DOHH2 (cell line): ENCODE results near the gene MED12L.

Experiments used
- H3F3A ChIP-seq: fragments of 200-600 bp; sonication (generic), shearing (Covaris generic); 2 replicates; pipeline ENCODE4 v1.6.0; 2016; ENCODE audit warnings: antibody characterized with exemption, mild to moderate bottlenecking; ENCODE audit not compliant: control insufficient read depth, insufficient read depth
- H3K27ac ChIP-seq: fragments of 200-600 bp; sonication (generic); 2 replicates; pipeline ENCODE4 v1.5.1; 2014; ENCODE audit warnings: low read depth, mild to moderate bottlenecking, low read length, moderate library complexity
- H3K27me3 ChIP-seq: fragments of 200-600 bp; sonication (generic); 2 replicates; pipeline ENCODE4 v1.6.1; 2014; ENCODE audit warnings: mild to moderate bottlenecking, low read length, mixed read lengths; ENCODE audit not compliant: control insufficient read depth
- H3K36me3 ChIP-seq: fragments of 200-600 bp; sonication (generic); 2 replicates; pipeline ENCODE4 v1.6.1; 2014; ENCODE audit warnings: mild to moderate bottlenecking, low read length, moderate library complexity, mixed read lengths; ENCODE audit not compliant: control insufficient read depth
- H3K4me1 ChIP-seq: fragments of 200-600 bp; sonication (generic); 2 replicates; pipeline ENCODE4 v1.6.1; 2014; ENCODE audit warnings: mild to moderate bottlenecking, low read length, mixed read lengths; ENCODE audit not compliant: control insufficient read depth
- H3K4me2 ChIP-seq: fragments of 200-600 bp; sonication (generic); 2 replicates; pipeline ENCODE4 v1.6.0; 2014; ENCODE audit warnings: mild to moderate bottlenecking, low read length, moderate library complexity
- H3K4me3 ChIP-seq: fragments of 200-600 bp; sonication (generic); 2 replicates; pipeline ENCODE4 v1.5.1; 2014; ENCODE audit warnings: mild to moderate bottlenecking, low read length, mixed read lengths
- H3K79me2 ChIP-seq: fragments of 200-600 bp; sonication (generic); 2 replicates; pipeline ENCODE4 v1.6.1; 2014; ENCODE audit warnings: mild to moderate bottlenecking, low read length, mixed read lengths; ENCODE audit not compliant: control insufficient read depth
- H3K9me2 ChIP-seq: fragments of 200-600 bp; sonication (generic); replicated peaks from 2 replicates; pipeline ENCODE4 v1.6.1; 2014; ENCODE audit warnings: mild to moderate bottlenecking, low read length, mixed read lengths; ENCODE audit not compliant: control insufficient read depth
- H3K9me3 ChIP-seq: fragments of 200-600 bp; sonication (generic); 2 replicates; pipeline ENCODE4 v1.6.1; 2014; ENCODE audit warnings: antibody characterized with exemption, low read length, mixed read lengths; ENCODE audit not compliant: control insufficient read depth, insufficient read depth
- H4K20me1 ChIP-seq: fragments of 200-600 bp; sonication (generic); 2 replicates; pipeline ENCODE4 v1.6.0; 2014; ENCODE audit warnings: low read depth, mild to moderate bottlenecking, antibody characterized with exemption, low read length, moderate library complexity; ENCODE audit not compliant: control insufficient read depth, insufficient read depth
- EZH2phosphoT487 ChIP-seq: fragments of 200-600 bp; sonication (generic); IDR thresholded peaks from 2 replicates; pipeline ENCODE4 v1.6.1; 2017; ENCODE audit warnings: borderline replicate concordance, mild to moderate bottlenecking, antibody characterized with exemption, low read length, moderate library complexity, mixed read lengths
- TF ChIP-seq, protein P1 (sequence below): fragments of 200-600 bp; sonication (generic); IDR thresholded peaks from one replicate; pipeline ENCODE4 v1.5.1; 2014; ENCODE audit warnings: antibody characterized with exemption, mild to moderate bottlenecking, low read depth, low read length; ENCODE audit not compliant: poor library complexity, severe bottlenecking

The MED12L gene

DNA sequence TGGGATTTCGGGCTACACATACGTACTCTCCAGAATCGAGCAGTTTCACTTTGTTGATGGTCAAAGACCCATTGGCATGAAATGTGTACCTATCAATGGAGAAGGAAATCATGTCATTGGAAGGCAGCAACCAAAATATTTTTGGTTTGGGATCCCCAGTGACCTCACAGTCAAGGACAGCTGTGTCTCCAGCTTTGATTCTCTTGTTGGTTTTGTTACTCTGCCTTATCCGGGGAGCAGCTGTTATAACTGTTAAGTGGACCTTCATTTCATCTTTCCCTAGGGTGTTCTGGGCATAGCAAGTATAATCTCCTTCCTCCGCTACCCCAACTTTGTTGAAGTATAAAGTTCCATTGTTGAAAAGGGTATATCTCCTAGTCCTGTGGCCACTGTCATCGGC is 352.4 kb downstream of the MED12L start:
- no peak overlapping the region for H3K4me2 ChIP-seq
- no peaks in the 10 kb centered on the region for H3K9me3 ChIP-seq
- H4K20me1 ChIP-seq = no peaks in the 10 kb centered on the region
- no peaks in the 10 kb centered on the region for H3F3A ChIP-seq
- peaks cover 4% of the 10 kb centered on the region; the same call in 1 of the 2 replicates for H3K36me3 ChIP-seq
- no peak overlapping the region for H3K4me3 ChIP-seq
- H3K27ac ChIP-seq = no peak overlapping the region
- H3K9me2 ChIP-seq = no peaks in the 10 kb centered on the region
- H3K27me3 ChIP-seq = no peaks in the 10 kb centered on the region
- no peaks in the 10 kb centered on the region for H3K79me2 ChIP-seq
- peaks cover 37% of the 10 kb centered on the region for H3K4me1 ChIP-seq
- TF ChIP-seq, protein P1, sequence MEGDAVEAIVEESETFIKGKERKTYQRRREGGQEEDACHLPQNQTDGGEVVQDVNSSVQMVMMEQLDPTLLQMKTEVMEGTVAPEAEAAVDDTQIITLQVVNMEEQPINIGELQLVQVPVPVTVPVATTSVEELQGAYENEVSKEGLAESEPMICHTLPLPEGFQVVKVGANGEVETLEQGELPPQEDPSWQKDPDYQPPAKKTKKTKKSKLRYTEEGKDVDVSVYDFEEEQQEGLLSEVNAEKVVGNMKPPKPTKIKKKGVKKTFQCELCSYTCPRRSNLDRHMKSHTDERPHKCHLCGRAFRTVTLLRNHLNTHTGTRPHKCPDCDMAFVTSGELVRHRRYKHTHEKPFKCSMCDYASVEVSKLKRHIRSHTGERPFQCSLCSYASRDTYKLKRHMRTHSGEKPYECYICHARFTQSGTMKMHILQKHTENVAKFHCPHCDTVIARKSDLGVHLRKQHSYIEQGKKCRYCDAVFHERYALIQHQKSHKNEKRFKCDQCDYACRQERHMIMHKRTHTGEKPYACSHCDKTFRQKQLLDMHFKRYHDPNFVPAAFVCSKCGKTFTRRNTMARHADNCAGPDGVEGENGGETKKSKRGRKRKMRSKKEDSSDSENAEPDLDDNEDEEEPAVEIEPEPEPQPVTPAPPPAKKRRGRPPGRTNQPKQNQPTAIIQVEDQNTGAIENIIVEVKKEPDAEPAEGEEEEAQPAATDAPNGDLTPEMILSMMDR = no peak
- no peak for TF ChIP-seq EZH2phosphoT487

DNA sequence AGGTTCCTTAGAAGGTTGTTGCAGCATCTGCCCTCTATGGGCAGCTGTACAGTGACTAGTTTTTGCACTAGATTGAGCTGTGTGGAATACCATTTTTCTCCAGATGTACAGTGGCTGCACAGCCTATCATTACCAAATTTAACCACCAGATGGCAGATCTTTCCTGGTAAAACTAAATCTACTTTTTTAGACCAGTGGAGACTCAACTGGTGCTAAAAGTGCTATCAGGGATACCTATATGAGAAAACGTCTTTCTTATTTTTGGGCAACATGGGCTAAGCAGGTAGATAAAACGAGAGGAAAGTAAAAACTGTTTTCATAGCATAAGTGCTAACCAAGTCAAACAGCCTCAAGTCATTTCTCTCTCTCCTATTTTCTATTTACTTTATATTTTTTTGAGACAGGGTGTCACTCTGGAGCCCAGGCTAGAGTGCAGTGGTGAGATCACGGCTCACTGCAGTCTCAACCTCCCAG is 354.2 kb downstream of the MED12L start:
- no peaks in the 10 kb centered on the region for H3K36me3 ChIP-seq

DNA sequence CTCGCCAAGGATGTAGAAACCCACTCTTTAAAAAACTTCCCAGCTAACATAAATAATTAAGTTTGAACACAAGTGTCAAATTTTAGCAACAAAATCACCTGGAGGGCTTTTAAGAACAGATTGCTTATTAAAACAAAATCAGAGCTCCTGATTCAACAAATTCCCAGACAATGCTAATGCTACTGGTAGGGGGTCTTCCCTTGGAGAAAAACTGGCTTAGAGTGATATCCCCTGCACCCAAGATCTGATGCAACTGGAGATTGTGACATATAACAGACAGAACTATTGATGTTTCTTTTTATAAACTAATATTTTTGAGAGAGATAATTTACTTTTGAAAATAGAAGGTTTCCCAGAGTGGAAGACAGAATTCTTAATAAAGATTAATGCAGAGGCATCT is 355.5 kb downstream of the MED12L start:
- Histone ChIP-seq H3K27me3 (no peaks in the 10 kb centered on the region), H3F3A (no peaks in the 10 kb centered on the region), H3K4me1 (peaks cover 13% of the 10 kb centered on the region), H3K9me3 (no peaks in the 10 kb centered on the region), H3K27ac (no peak overlapping the region), H3K4me3 (no peak overlapping the region), H3K36me3 (no peaks in the 10 kb centered on the region), H4K20me1 (no peaks in the 10 kb centered on the region), H3K4me2 (no peak overlapping the region), H3K9me2 (no peaks in the 10 kb centered on the region), H3K79me2 (no peaks in the 10 kb centered on the region)
- TF ChIP-seq, protein P1 = no peak
- TF ChIP-seq EZH2phosphoT487 = no peak

More for the DNA sequence above, 354.2 kb downstream of the MED12L start:
- Histone ChIP-seq H3K4me3 (no peak overlapping the region), H3K4me2 (no peak overlapping the region), H3F3A (no peaks in the 10 kb centered on the region), H3K9me2 (no peaks in the 10 kb centered on the region), H3K9me3 (no peaks in the 10 kb centered on the region), H3K27me3 (no peaks in the 10 kb centered on the region), H3K4me1 (peaks cover 21% of the 10 kb centered on the region), H4K20me1 (no peaks in the 10 kb centered on the region), H3K79me2 (no peaks in the 10 kb centered on the region), H3K27ac (no peak overlapping the region)
- TF ChIP-seq, protein P1 = peak; percentile 81
- TF ChIP-seq EZH2phosphoT487 = no peak
